KOPT-K1 (cell line): ENCODE measurements around the gene TEX54.
"Not testable (repeated sequence)": the region's sequence is repeated elsewhere in the genome, so short reads cannot be mapped to it uniquely, and the experiment has no call there.

Source experiments
- H3K27ac ChIP-seq: fragments of 200-600 bp; sonication (generic); 2 replicates; pipeline ENCODE4 v1.5.1; 2016; ENCODE audit warnings: antibody characterized with exemption, mild to moderate bottlenecking, low read depth, low read length; ENCODE audit not compliant: poor library complexity, severe bottlenecking
- H3K36me3 ChIP-seq: fragments of 200-600 bp; sonication (generic); 2 replicates; pipeline ENCODE4 v1.5.1; 2017; ENCODE audit warnings: antibody characterized with exemption, mild to moderate bottlenecking, low read length, moderate library complexity; ENCODE audit not compliant: insufficient read depth
- H3K9me3 ChIP-seq: fragments of 200-600 bp; sonication (generic); 2 replicates; pipeline ENCODE4 v1.5.1; 2017; ENCODE audit warnings: antibody characterized with exemption, low read length, mild to moderate bottlenecking; ENCODE audit not compliant: insufficient read depth, poor library complexity, severe bottlenecking

The TEX54 gene

GRCh38 chr11:62832336-62833234, at the start of gene TEX54:
TSS of gene TEX54 (minus strand) at chr11:62832841.
- Histone ChIP-seq H3K27ac (peak within 1 kb of the TSS; percentile 64), H3K9me3 (no peaks in the 10 kb centered on the region), H3K36me3 (peaks cover 60% of the 10 kb centered on the region)

DNA sequence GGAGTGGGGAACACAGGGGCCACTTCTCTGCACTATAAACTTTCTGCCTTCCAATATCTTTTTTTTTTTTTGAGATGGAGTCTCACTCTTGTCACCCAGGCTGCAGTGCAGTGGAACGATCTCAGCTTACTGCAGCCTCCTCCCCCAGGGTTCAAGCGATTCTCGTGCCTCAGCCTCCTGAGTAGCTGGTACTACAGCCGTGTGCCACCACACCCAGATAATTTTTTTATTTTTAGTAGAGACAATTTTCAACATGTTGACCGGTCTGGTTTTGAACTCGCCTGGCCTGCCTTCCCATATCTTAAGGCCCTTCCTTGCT, 49.7 kb upstream of the TEX54 start:
- Histone ChIP-seq H3K27ac (peak overlapping the region; percentile 94), H3K36me3 (peaks cover 77% of the 10 kb centered on the region), H3K9me3 (no peaks in the 10 kb centered on the region)

DNA sequence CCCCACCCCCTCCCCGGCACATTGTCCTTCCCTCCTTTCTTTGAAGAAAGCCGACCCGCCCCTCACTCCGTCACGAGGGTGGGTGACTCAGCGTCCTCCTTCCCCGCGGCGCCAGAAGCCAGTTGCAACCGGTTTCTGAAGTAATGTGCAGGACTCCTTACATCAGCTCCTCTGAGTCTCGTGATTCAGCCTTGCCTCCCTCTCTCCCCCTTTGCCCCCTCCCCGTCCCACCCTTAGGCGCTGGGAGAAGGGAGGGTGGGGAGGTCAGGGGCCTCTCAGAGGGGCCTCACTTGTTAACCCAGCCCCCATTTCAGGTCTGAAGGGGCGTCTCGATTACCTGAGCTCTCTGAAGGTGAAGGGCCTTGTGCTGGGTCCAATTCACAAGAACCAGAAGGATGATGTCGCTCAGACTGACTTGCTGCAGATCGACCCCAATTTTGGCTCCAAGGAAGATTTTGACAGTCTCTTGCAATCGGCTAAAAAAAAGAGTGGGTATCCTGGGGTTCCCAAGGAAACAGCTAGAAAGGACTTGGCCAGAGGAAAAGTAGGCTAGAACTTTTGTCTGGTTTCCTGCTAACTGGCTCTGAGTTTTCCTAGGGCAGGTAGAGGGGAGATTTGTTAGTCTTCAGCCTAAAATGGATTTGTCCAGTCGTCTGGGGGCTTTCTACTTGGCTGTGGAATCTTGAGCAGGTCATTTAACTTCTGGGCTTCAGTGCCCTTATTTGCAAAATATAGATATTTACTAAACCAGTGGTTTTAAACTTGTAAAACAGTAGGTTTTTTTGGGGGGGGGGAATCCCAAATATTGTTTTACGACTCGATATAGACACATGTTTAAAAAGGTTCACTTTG, 49.2 kb upstream of the TEX54 start:
- H3K36me3 ChIP-seq = peaks cover 77% of the 10 kb centered on the region
- no peaks in the 10 kb centered on the region for H3K9me3 ChIP-seq

GRCh38 chr11:62880803-62881578, 48.4 kb upstream of the TEX54 start, which contains the start of gene SLC3A2:
TSS of gene SLC3A2 (plus strand) at chr11:62880896. CDS start at chr11:62881024, 128 bp downstream.
- H3K36me3 ChIP-seq = peaks cover 72% of the 10 kb centered on the region

More for the DNA sequence above, 49.2 kb upstream of the TEX54 start:
- H3K27ac ChIP-seq = peak overlapping the region; percentile 94

DNA sequence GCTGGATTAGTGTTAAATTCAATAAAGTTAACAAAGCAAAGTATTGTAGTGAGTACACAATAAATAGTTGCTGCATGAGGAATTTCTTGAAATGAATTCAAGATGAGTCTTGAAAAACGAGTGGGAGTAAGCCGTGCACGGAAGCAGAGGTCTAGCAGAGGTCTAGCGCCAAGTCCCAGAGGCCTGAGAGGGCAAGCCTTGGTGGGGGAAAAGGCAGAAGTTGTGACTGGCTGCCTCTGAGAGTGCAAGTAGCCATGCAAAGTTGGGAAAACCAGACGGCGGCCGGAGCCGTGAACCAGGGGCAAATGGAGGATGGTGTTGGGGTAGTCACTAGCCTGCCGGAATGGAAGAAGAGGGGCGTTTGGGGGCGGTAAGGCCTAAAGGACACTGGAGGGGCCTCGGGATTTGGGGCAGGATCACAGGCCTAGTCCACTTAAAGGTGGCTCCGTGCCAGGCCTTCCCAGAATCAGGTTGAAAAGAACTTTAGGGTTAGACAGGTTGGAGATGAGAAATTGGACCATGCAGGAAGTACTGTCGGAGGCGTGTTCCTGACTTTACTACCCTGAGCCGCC, 47.7 kb upstream of the TEX54 start:
- H3K9me3 ChIP-seq = no peaks in the 10 kb centered on the region
- peak overlapping the region; percentile 94 for H3K27ac ChIP-seq
- peaks cover 67% of the 10 kb centered on the region for H3K36me3 ChIP-seq

More at GRCh38 chr11:62880803-62881578, 48.4 kb upstream of the TEX54 start, which contains the start of gene SLC3A2:
- H3K27ac ChIP-seq = peak within 1 kb of the TSS; percentile 94
- no peaks in the 10 kb centered on the region for H3K9me3 ChIP-seq

DNA sequence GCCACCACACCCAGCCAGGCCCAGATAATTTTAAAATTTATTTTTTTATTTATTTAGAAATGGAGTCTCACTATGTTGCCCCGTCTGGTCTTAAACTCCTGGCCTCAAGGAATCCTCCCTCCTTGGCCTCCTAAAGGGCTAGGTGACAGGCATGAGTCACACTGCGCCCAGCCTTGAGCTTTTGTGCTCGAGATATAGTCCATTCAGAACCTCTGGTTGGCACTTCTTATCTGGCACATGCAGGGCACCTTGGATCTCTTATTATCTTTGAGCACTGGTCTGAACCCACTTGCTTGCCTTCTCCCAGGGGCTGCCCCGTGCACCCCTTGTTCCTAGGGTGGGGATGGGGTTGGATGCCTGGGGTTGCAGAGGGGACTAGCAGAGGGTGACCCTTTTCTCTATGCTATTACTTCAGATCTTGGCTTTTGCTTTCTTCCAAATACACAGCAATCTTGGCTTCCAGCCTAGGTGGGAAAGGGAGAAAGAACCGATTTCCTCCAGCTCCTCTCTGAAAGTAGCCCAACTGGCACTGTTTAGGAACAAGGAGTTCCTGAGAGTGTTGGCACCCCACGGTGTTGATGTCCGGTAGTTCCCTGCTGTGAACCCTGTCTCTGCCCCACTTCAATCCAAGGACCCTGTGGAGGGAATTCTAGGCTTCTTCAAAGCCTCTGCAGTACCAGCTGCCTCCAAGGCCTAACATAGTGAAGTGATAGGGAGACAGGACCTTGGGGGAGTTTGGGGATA, 46.8 kb upstream of the TEX54 start:
- peaks cover 67% of the 10 kb centered on the region for H3K36me3 ChIP-seq

GRCh38 chr11:62876712-62877111, 44.1 kb upstream of the TEX54 start:
- peaks cover 65% of the 10 kb centered on the region for H3K36me3 ChIP-seq
- H3K27ac ChIP-seq = no peak overlapping the region
- no peaks in the 10 kb centered on the region for H3K9me3 ChIP-seq

More for the DNA sequence above, 46.8 kb upstream of the TEX54 start:
- Histone ChIP-seq H3K27ac (peak overlapping the region; percentile 94), H3K9me3 (no peaks in the 10 kb centered on the region)

- peaks cover 68% of the 10 kb centered on the region for H3K36me3 ChIP-seq
- H3K27ac ChIP-seq = no peak overlapping the region
- H3K9me3 ChIP-seq = no peaks in the 10 kb centered on the region
These were observed 43.2 kb upstream of the TEX54 start for GRCh38 chr11:62875698-62876478.

DNA sequence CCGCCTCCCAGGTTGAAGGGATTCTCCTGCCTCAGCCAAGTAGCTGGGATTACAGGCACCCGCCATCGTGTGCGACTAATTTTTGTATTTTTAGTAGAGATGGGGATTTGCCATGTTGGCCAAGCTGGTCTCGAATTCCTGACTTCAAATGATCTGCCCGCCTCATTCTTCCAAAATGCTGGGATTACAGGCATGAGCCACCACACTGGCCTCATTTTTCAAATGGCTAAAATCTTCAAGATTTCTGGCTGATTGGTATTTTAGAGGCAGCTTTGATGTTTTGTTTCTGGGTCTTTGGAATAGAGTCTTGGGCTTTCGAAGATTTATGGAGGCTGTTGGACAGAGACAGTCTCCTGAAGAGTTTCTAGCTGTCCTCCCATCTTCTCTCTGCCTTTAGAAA, 42.2 kb upstream of the TEX54 start:
- peaks cover 69% of the 10 kb centered on the region for H3K36me3 ChIP-seq
- no peaks in the 10 kb centered on the region for H3K9me3 ChIP-seq
- H3K27ac ChIP-seq = no peak overlapping the region

DNA sequence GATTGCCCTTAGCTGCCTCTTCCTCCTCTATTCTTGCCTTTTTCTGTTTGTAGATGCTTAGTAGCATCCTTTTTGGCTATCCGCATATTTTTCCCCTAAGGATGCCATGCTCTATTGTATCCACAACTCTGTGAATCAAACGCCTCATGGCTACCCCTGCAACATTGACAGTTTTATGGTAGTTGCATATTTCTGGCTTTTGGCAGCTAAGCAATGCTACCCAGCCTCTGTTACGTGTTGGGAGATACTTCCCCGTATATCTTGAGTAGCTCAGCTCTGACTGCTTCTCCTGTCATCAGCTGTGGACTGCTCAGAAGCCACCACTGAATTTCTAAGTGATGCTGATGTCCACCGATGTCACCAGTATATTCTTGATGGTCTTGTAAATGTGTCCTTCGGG, 33.0 kb upstream of the TEX54 start:
- no peaks in the 10 kb centered on the region for H3K9me3 ChIP-seq
- H3K36me3 ChIP-seq = peaks cover 53% of the 10 kb centered on the region
- no peak overlapping the region for H3K27ac ChIP-seq

DNA sequence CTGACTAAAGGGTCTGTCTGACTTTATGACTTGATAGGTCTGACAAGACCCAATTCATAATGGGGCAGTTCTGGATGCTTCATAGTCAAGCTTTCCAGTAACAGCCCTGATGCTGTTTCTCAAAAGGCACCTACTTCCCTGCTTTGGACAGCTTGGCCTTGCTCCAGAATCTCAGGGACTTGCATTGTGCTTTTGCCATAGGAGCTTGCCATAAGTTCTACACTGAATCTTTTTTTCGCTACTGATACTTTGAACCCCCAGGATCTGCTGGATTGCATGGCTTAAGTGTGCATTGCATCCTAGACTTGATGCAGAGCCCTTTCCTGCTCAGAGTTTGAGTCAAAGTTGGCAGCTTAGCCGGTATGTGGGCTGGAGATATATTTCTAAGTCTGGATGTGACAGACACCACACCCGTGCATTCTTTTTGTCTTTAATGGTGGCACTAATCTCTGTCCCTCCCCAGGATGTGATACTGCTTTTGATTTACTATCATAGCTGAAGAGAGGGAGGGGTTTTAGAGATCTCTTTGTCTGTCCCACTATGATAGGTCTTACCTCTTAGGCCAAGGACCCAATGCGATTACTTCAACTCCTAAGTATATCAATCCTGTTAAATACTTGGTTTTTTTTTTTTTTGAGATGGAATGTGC, 31.2 kb upstream of the TEX54 start:
- Histone ChIP-seq H3K27ac (no peak overlapping the region), H3K36me3 (peaks cover 57% of the 10 kb centered on the region), H3K9me3 (no peaks in the 10 kb centered on the region)

DNA sequence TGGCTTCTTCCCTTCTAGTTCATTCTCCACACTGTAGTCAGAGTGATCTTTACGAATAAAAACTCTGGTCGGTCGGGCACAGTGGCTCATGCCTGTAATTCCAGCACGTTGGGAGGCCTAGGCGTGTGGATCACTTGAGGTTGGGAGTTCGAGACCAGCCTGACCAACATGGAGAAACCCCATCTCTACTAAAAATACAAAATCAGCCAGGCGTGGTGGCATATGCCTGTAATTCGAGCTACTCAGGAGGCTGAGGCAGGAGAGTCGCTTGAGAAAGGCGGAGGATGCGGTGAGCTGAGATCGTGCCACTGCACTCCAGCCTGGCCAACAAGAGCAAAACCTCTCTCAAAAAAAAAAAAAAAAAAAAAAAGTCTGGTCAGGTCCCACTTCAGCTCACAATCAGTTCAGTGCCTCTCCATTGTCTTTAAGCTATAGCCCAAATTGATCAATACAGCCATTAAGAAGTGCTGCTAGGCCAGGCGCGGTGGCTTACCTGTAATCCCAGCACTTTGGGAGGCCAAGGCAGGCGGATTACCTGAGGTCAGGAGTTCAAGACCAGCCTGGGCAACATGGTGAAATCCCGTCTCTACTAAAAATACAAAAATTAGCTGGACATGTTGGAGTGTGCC, 29.0 kb upstream of the TEX54 start:
- not testable (repeated sequence) for H3K9me3 ChIP-seq, H3K27ac ChIP-seq
- H3K36me3 ChIP-seq = peaks cover 44% of the 10 kb centered on the region
